PC-3 (cell line): ENCODE measurements around the gene PCSK5. TPM values are rescaled to one million over a fixed set of nuclear protein-coding genes. Genes with fewer than 3 reads are reported as not detected.

Experiments used
- ATAC-seq: fragments of 200-7000 bp; cut with Tn5 transposase; 2 replicates; pipeline ENCODE4 v1.9.1; 2020; ENCODE audit warnings: mild to moderate bottlenecking, moderate library complexity
- BruUV-seq: library from RNA; stranded (reverse); fragments of 400-500 nt; replicated peaks from 2 replicates; lab custom pipeline; 2021; lab: Mats Ljungman, UMichigan
- CTCF ChIA-PET: fragments of 300-600 bp; sonication (Branson Sonifier 250); formaldehyde crosslinking; loops from one replicate; lab custom pipeline; 2022; ENCODE audit warnings: antibody characterized with exemption; lab: Charles Lee
- POLR2A ChIA-PET: fragments of 300-600 bp; sonication (Branson Sonifier 250); formaldehyde crosslinking; loops from one replicate; lab custom pipeline; 2022; ENCODE audit warnings: antibody characterized with exemption; ENCODE audit not compliant: unreplicated experiment; lab: Charles Lee
- DNase-seq: peaks from one replicate; pipeline ENCODE4 v3.0.0-alpha.2; 2015
- H2AFZ ChIP-seq: fragments of 300-600 bp; sonication (generic); 2 replicates; pipeline ENCODE4 v1.6.0; 2016; ENCODE audit warnings: antibody characterized with exemption, low read length
- H3F3A ChIP-seq: fragments of 300-600 bp; sonication (generic); one replicate; pipeline ENCODE4 v1.6.0; 2017; ENCODE audit warnings: antibody characterized with exemption, low read length, control low read depth, mild to moderate bottlenecking; ENCODE audit not compliant: unreplicated experiment
- H3K27ac ChIP-seq: fragments of 300-600 bp; sonication (generic); 2 replicates; pipeline ENCODE4 v1.5.1; 2016; ENCODE audit warnings: mild to moderate bottlenecking, low read length
- H3K27me3 ChIP-seq: fragments of 300-600 bp; sonication (generic); 2 replicates; pipeline ENCODE4 v1.6.1; 2016; ENCODE audit warnings: low read length, mixed read lengths
- H3K36me3 ChIP-seq: fragments of 300-600 bp; sonication (generic); 2 replicates; pipeline ENCODE4 v1.6.1; 2016; ENCODE audit warnings: low read depth, mixed run types, low read length, mixed read lengths
- H3K4me1 ChIP-seq: fragments of 300-600 bp; sonication (generic); 2 replicates; pipeline ENCODE4 v1.5.1; 2016; ENCODE audit warnings: low read length; ENCODE audit not compliant: insufficient read depth
- H3K4me2 ChIP-seq: fragments of 300-600 bp; sonication (generic); 2 replicates; pipeline ENCODE4 v1.6.0; 2016; ENCODE audit warnings: low read length
- H3K4me3 ChIP-seq: fragments of 300-600 bp; sonication (generic); 2 replicates; pipeline ENCODE4 v1.5.1; 2016; ENCODE audit warnings: mild to moderate bottlenecking, low read length, mixed read lengths
- H3K79me2 ChIP-seq: fragments of 300-600 bp; sonication (generic); 2 replicates; pipeline ENCODE4 v1.6.1; 2017; ENCODE audit warnings: low read length, mixed read lengths
- H3K9ac ChIP-seq: fragments of 300-600 bp; sonication (generic); 2 replicates; pipeline ENCODE4 v1.6.0; 2016; ENCODE audit warnings: mild to moderate bottlenecking, low read length
- H3K9me2 ChIP-seq: fragments of 300-600 bp; sonication (generic); replicated peaks from 2 replicates; pipeline ENCODE4 v1.6.1; 2016; ENCODE audit warnings: mixed run types, low read length, mixed read lengths
- H3K9me3 ChIP-seq: fragments of 300-600 bp; sonication (generic); 2 replicates; pipeline ENCODE4 v1.6.1; 2016; ENCODE audit warnings: low read length, mixed read lengths
- H4K20me1 ChIP-seq: fragments of 300-600 bp; sonication (generic); 2 replicates; pipeline ENCODE4 v1.6.1; 2016; ENCODE audit warnings: low read length, mixed read lengths
- CTCF ChIP-seq: fragments of 300-600 bp; sonication (generic); conservative IDR thresholded peaks from 2 replicates; pipeline ENCODE4 v1.5.1; 2017; ENCODE audit warnings: antibody characterized with exemption, low read depth, mild to moderate bottlenecking, low read length
- EZH2 ChIP-seq: fragments of 300-600 bp; sonication (generic); IDR thresholded peaks from one replicate; pipeline ENCODE4 v1.6.1; 2017; ENCODE audit warnings: antibody characterized with exemption, mild to moderate bottlenecking, low read length; ENCODE audit not compliant: unreplicated experiment
- EZH2phosphoT487 ChIP-seq: fragments of 300-600 bp; sonication (generic); IDR thresholded peaks from 2 replicates; pipeline ENCODE4 v1.6.1; 2018; ENCODE audit warnings: mild to moderate bottlenecking, antibody characterized with exemption, low read length, borderline replicate concordance
- intact Hi-C: fragments of 100-400 bp; cut with micrococcal nuclease; formaldehyde crosslinking; loops from 2 replicates; pipeline ENCODE4 v1.9.0; 2023
- total RNA-seq: library from RNA; depleted of rRNA; stranded (reverse); fragments of >200 nt; gene quantifications from 2 replicates; pipeline ENCODE4 v1.2.3, GENCODE V29; 2014

PCSK5 gene
- total RNA-seq, 1 experiment from 2014 or later: not detected

- no peak overlapping the region for H3K27ac ChIP-seq
- no peak for ATAC-seq
These were observed 226.4 kb downstream of the PCSK5 start for GRCh38 chr9:76116913-76117312.

GRCh38 chr9:76127637-76128036 lies 237.2 kb downstream of the PCSK5 start:
- no peak for TF ChIP-seq EZH2
- no peak for TF ChIP-seq EZH2phosphoT487
- no peak for TF ChIP-seq CTCF
- Histone ChIP-seq H2AFZ (no peak overlapping the region), H3F3A (no peaks in the 10 kb centered on the region), H3K4me1 (no peaks in the 10 kb centered on the region), H3K36me3 (no peaks in the 10 kb centered on the region), H3K9me3 (no peaks in the 10 kb centered on the region), H4K20me1 (no peaks in the 10 kb centered on the region), H3K79me2 (no peaks in the 10 kb centered on the region), H3K4me2 (no peak overlapping the region), H3K27me3 (no peaks in the 10 kb centered on the region), H3K9ac (no peak overlapping the region), H3K9me2 (no peaks in the 10 kb centered on the region), H3K4me3 (no peak overlapping the region), H3K27ac (no peak overlapping the region)
- no peak for DNase-seq
- no peak for ATAC-seq
- intact Hi-C loops: no loop called here
- ChIA-PET POLR2A (no interaction called here), CTCF (no interaction called here)
- no TSS peak for BruUV-seq

More at GRCh38 chr9:76116913-76117312, 226.4 kb downstream of the PCSK5 start:
- BruUV-seq: no TSS peak
- Histone ChIP-seq H3K4me2 (no peak overlapping the region), H2AFZ (no peak overlapping the region), H3K79me2 (no peaks in the 10 kb centered on the region), H3F3A (no peaks in the 10 kb centered on the region), H3K4me3 (no peak overlapping the region), H3K4me1 (no peaks in the 10 kb centered on the region), H3K9me3 (no peaks in the 10 kb centered on the region), H3K36me3 (no peaks in the 10 kb centered on the region), H4K20me1 (no peaks in the 10 kb centered on the region), H3K27me3 (no peaks in the 10 kb centered on the region), H3K9me2 (no peaks in the 10 kb centered on the region), H3K9ac (no peak overlapping the region)
- ChIA-PET CTCF (no interaction called here), POLR2A (no interaction called here)
- intact Hi-C loops: no loop called here
- no peak for TF ChIP-seq EZH2
- TF ChIP-seq CTCF: no peak
- TF ChIP-seq EZH2phosphoT487: no peak
- DNase-seq: no peak

- intact Hi-C loops: no loop called here
- DNase-seq: no peak
- H3K4me1 ChIP-seq: no peaks in the 10 kb centered on the region
- H3K36me3 ChIP-seq: no peaks in the 10 kb centered on the region
- ChIA-PET CTCF (no interaction called here), POLR2A (no interaction called here)
- no peak overlapping the region for H3K4me2 ChIP-seq
- H3K9ac ChIP-seq: no peak overlapping the region
- H4K20me1 ChIP-seq: no peaks in the 10 kb centered on the region
- H3K4me3 ChIP-seq: no peak overlapping the region
- H2AFZ ChIP-seq: no peak overlapping the region
- no peaks in the 10 kb centered on the region for H3K27me3 ChIP-seq
- H3F3A ChIP-seq: no peaks in the 10 kb centered on the region
- ATAC-seq: no peak
- TF ChIP-seq EZH2 (no peak), EZH2phosphoT487 (no peak), CTCF (no peak)
- H3K27ac ChIP-seq: no peak overlapping the region
- H3K9me2 ChIP-seq: no peaks in the 10 kb centered on the region
- no peaks in the 10 kb centered on the region for H3K9me3 ChIP-seq
- H3K79me2 ChIP-seq: no peaks in the 10 kb centered on the region
- BruUV-seq: no TSS peak
These were observed 245.4 kb downstream of the PCSK5 start for GRCh38 chr9:76135902-76136301.
